ENCODE measurements around the gene RASA3.
"Not testable (repeated sequence)": the region's sequence is repeated elsewhere in the genome, so short reads cannot be mapped to it uniquely, and the experiment has no call there.

Gene RASA3

DNA sequence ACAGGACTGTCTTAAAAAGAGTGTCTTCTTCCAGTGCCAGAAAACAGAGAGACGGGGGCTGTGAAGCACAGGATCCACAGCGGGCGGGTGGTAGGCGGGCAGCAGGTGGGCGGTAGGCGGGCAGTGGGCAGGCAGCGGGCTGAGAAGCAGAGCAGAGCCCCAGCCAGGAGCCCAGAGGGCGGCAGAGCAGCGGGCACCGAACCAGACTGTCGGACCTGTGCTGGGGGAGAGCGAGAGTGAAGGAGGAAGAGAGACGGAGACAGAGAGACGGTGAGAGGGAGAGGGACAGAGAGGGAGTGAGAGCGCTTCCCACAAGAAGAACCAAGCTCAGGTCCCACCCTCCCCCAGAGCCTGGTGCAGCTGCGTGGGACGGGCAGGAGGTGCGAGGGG lies 30.3 kb downstream of the RASA3 start:
- no peak for DNase-seq (ENCODE audit: low read depth)
- H3K4me3 ChIP-seq (ENCODE audit: low read length): no peak overlapping the region
- TF ChIP-seq, protein P1, sequence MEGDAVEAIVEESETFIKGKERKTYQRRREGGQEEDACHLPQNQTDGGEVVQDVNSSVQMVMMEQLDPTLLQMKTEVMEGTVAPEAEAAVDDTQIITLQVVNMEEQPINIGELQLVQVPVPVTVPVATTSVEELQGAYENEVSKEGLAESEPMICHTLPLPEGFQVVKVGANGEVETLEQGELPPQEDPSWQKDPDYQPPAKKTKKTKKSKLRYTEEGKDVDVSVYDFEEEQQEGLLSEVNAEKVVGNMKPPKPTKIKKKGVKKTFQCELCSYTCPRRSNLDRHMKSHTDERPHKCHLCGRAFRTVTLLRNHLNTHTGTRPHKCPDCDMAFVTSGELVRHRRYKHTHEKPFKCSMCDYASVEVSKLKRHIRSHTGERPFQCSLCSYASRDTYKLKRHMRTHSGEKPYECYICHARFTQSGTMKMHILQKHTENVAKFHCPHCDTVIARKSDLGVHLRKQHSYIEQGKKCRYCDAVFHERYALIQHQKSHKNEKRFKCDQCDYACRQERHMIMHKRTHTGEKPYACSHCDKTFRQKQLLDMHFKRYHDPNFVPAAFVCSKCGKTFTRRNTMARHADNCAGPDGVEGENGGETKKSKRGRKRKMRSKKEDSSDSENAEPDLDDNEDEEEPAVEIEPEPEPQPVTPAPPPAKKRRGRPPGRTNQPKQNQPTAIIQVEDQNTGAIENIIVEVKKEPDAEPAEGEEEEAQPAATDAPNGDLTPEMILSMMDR (IDR thresholded peaks at IDR 0.05; ENCODE audit: insufficient read depth, low read depth, low read length, missing control alignments): no peak

GRCh38 chr13:114101358-114102130 lies 30.9 kb downstream of the RASA3 start:
- TF ChIP-seq, protein P1 (IDR thresholded peaks at IDR 0.05; ENCODE audit: insufficient read depth, low read depth, low read length, missing control alignments): no peak
- H3K4me3 ChIP-seq (ENCODE audit: low read length): no peak overlapping the region
- DNase-seq (ENCODE audit: low read depth): peak; percentile 11

GRCh38 chr13:114100446-114101357 lies 31.7 kb downstream of the RASA3 start:
- no peak overlapping the region for H3K4me3 ChIP-seq (ENCODE audit: low read length)

GRCh38 chr13:114099918-114100445 lies 32.4 kb downstream of the RASA3 start:
- TF ChIP-seq, protein P1 (IDR thresholded peaks at IDR 0.05; ENCODE audit: insufficient read depth, low read depth, low read length, missing control alignments): no peak
- peak; percentile 86 for DNase-seq (ENCODE audit: low read depth)
- H3K4me3 ChIP-seq (ENCODE audit: low read length): no peak overlapping the region

More at GRCh38 chr13:114100446-114101357, 31.7 kb downstream of the RASA3 start:
- TF ChIP-seq, protein P1 (IDR thresholded peaks at IDR 0.05; ENCODE audit: insufficient read depth, low read depth, low read length, missing control alignments): no peak
- peak; percentile 30 for DNase-seq (ENCODE audit: low read depth)

DNA sequence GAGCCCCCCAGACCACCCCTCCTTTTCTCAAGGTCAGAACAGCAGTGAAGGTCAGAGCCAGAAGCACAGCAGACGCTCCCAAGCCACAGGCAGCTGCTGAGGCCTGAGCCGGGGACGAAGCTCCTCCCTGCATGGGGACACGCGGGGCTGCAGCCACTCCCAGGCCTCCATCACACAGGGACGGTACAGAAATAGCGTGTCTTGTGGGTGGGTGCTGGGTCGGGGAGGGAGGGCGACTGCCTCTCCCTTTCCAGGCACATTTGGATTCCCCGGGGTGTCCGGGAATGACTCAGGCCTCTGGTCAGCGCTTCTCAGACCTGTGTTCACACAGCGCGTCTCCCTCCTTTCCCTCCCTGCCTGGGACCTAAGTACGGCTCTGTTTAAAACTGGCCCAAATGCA lies 33.2 kb downstream of the RASA3 start:
- peak; percentile 49 for DNase-seq (ENCODE audit: low read depth)
- H3K4me3 ChIP-seq (ENCODE audit: low read length): no peak overlapping the region
- TF ChIP-seq, protein P1 (IDR thresholded peaks at IDR 0.05; ENCODE audit: insufficient read depth, low read depth, low read length, missing control alignments): no peak

- DNase-seq (ENCODE audit: low read depth); H3K4me3 ChIP-seq (ENCODE audit: low read length): not testable (repeated sequence)
These were observed 33.8 kb downstream of the RASA3 start for GRCh38 chr13:114098689-114099056.

All from epithelial cell of esophagus (primary cell).